Tibial nerve (tissue), 4 donors: Measurements from ENCODE around the gene PSMD14.

Experiments used
- CTCF ChIP-seq, 5 experiments: fragments of 200-600 bp in 3 of 5; fragments of 450-650 bp in 2 of 5; sonication (generic) in 3 of 5; IDR thresholded peaks; one replicate each; pipeline ENCODE4 v1.5.1; 2016 to 2019; ENCODE audit warnings: antibody characterized with exemption in 5 of 5, mild to moderate bottlenecking in 3 of 5, moderate library complexity in 2 of 5
- EP300 ChIP-seq, 2 donors: sonication (generic); formaldehyde crosslinking; IDR thresholded peaks; one replicate each; pipeline ENCODE4 v1.6.1; 2017; ENCODE audit warnings: antibody characterized with exemption in 2 of 2, mild to moderate bottlenecking in 1 of 2
- POLR2A ChIP-seq, 2 donors: fragments of 450-650 bp; IDR thresholded peaks; one replicate each; pipeline ENCODE4 v1.6.1; 2017; ENCODE audit warnings: antibody characterized with exemption in 2 of 2, mild to moderate bottlenecking in 2 of 2, moderate library complexity in 2 of 2

GRCh38 chr2:161427664-161428587 lies 119.7 kb downstream of the PSMD14 start:
- TF ChIP-seq CTCF (IDR thresholded peaks at IDR 0.05) (no peak), POLR2A (IDR thresholded peaks at IDR 0.05) (no peak), EP300 (IDR thresholded peaks at IDR 0.05) (no peak)
